Activated CD4-positive, alpha-beta memory T cell treated with anti-CD3 and anti-CD28 coated beads, Interleukin-2, amount 10 ng/mL, durations not matched to agents 7 days and 5 days (primary cell): ENCODE measurements around the gene BPIFB6. TPM values are rescaled to one million over a fixed set of nuclear protein-coding genes. Genes with fewer than 3 reads are reported as not detected.

Source experiments
- CTCF ChIA-PET: fragments of 350-600 bp; sonication (Branson Sonifier 250); formaldehyde crosslinking; loops from one replicate; lab custom pipeline; 2021; ENCODE audit warnings: antibody characterized with exemption, inconsistent platforms; lab: Charles Lee
- POLR2A ChIA-PET: fragments of 350-600 bp; sonication (Branson Sonifier 250); formaldehyde crosslinking; loops from one replicate; lab custom pipeline; 2021; ENCODE audit warnings: antibody characterized with exemption; lab: Charles Lee
- DNase-seq: peaks from one replicate; pipeline ENCODE4 v3.0.0-alpha.2; 2020
- H3K27ac Mint-ChIP-seq: one replicate; pipeline ENCODE4 v1.8.0; 2021; ENCODE audit warnings: mild to moderate bottlenecking, mixed read lengths
- H3K27me3 Mint-ChIP-seq: one replicate; pipeline ENCODE4 v1.8.0; 2021; ENCODE audit warnings: mixed read lengths
- H3K36me3 Mint-ChIP-seq: one replicate; pipeline ENCODE4 v1.8.0; 2021; ENCODE audit warnings: low read depth, mixed read lengths
- H3K4me1 Mint-ChIP-seq: one replicate; pipeline ENCODE4 v1.8.0; 2021; ENCODE audit warnings: mixed read lengths
- H3K4me3 Mint-ChIP-seq: one replicate; pipeline ENCODE4 v1.8.0; 2021; ENCODE audit warnings: mild to moderate bottlenecking, mixed read lengths
- H3K9me3 Mint-ChIP-seq: one replicate; pipeline ENCODE4 v1.8.0; 2021; ENCODE audit warnings: mixed read lengths
- total RNA-seq, 2 experiments: library from RNA; stranded (reverse); gene quantifications; one replicate each; pipeline ENCODE4 v1.2.3, GENCODE V29; 2021

Gene BPIFB6
- not detected for total RNA-seq

GRCh38 chr20:33031531-33031930 is at the start of gene BPIFB6:
TSS of gene BPIFB6 (plus strand) at chr20:33031648. CDS start at chr20:33031648, 0 bp downstream.
- Mint-ChIP-seq H3K27ac (no peak within 1 kb of the TSS), H3K9me3 (no peaks in the 10 kb centered on the region), H3K27me3 (no peaks in the 10 kb centered on the region), H3K4me1 (no peaks in the 10 kb centered on the region), H3K36me3 (no peaks in the 10 kb centered on the region), H3K4me3 (no peak within 1 kb of the TSS)
- no peak for DNase-seq
- CTCF ChIA-PET, result no interaction called here
- POLR2A ChIA-PET, result no interaction called here

- CTCF ChIA-PET, result no interaction called here
- peaks cover 2% of the 10 kb centered on the region for H3K36me3 Mint-ChIP-seq
- no peak for DNase-seq
- H3K27me3 Mint-ChIP-seq, result no peaks in the 10 kb centered on the region
- H3K4me3 Mint-ChIP-seq, result no peak overlapping the region
- POLR2A ChIA-PET, result no interaction called here
- no peaks in the 10 kb centered on the region for H3K4me1 Mint-ChIP-seq
- no peaks in the 10 kb centered on the region for H3K9me3 Mint-ChIP-seq
- H3K27ac Mint-ChIP-seq, result no peak overlapping the region
Observed at GRCh38 chr20:32982617-32983458, 48.6 kb upstream of the BPIFB6 start.

DNA sequence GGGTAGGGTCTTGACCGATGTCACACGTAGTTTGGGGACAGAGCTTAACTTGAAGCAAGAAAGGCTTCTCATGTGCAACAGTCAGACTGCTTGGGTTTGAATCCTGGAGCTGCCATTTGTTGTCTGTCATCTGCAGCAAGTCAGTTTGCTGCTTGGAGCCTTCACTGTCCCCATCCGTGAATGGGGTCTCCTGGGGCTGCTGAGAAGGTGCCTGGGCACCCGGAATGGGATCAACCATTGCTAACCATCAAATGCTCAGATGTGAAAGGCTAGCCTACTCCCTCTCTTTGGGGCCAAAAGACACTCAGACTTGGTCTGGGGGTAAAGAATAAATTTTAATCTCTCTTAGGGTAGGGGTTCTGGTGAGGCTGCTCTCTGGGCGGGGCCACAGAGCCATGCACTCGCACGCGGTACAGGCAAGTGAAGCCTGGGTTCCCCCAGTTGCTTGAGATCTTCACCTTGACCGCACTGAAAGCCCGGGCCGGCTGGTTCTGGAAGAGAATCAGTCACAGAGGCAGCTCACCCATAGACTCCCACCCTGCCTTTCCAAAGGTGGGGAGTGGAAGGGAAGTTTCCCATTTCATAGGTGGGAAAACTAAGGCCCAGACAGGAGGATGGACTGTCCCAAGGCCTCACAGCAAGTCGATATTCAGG is 47.9 kb upstream of the BPIFB6 start:
- CTCF ChIA-PET, result no interaction called here
- H3K9me3 Mint-ChIP-seq, result no peaks in the 10 kb centered on the region
- POLR2A ChIA-PET, result no interaction called here
- no peak overlapping the region for H3K4me3 Mint-ChIP-seq
- no peaks in the 10 kb centered on the region for H3K27me3 Mint-ChIP-seq
- no peaks in the 10 kb centered on the region for H3K4me1 Mint-ChIP-seq
- no peaks in the 10 kb centered on the region for H3K36me3 Mint-ChIP-seq
- no peak overlapping the region for H3K27ac Mint-ChIP-seq
- DNase-seq, result no peak

DNA sequence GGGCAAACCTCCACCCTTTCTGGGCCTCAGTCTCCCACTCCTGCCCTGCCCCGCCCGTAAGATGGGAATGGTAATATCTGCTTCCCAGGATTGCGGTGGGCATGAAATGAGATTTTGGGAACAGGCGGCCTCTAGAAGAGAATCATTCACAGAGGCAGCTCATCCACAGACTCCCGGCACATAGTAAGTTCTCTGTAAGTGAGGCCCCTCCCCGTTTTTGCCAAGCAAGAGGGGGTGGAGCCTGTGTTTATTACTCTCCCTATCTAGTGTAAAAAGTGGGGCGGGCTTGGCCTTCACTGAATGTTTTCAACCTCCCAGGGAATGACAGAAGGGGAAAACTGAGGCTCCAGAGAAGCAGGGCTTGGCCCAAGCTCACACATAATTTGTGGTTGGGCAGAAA is 47.3 kb upstream of the BPIFB6 start:
- H3K4me1 Mint-ChIP-seq, result no peaks in the 10 kb centered on the region
- H3K27ac Mint-ChIP-seq, result no peak overlapping the region
- DNase-seq, result no peak
- POLR2A ChIA-PET, result no interaction called here
- no peak overlapping the region for H3K4me3 Mint-ChIP-seq
- no peaks in the 10 kb centered on the region for H3K36me3 Mint-ChIP-seq
- CTCF ChIA-PET, result no interaction called here
- no peaks in the 10 kb centered on the region for H3K27me3 Mint-ChIP-seq
- no peaks in the 10 kb centered on the region for H3K9me3 Mint-ChIP-seq

GRCh38 chr20:32984631-32985354 is 46.7 kb upstream of the BPIFB6 start:
- no peaks in the 10 kb centered on the region for H3K9me3 Mint-ChIP-seq
- DNase-seq, result no peak
- no peak overlapping the region for H3K4me3 Mint-ChIP-seq
- POLR2A ChIA-PET, result no interaction called here
- no peaks in the 10 kb centered on the region for H3K27me3 Mint-ChIP-seq
- no peaks in the 10 kb centered on the region for H3K36me3 Mint-ChIP-seq
- H3K4me1 Mint-ChIP-seq, result no peaks in the 10 kb centered on the region
- H3K27ac Mint-ChIP-seq, result no peak overlapping the region
- CTCF ChIA-PET, result no interaction called here

DNA sequence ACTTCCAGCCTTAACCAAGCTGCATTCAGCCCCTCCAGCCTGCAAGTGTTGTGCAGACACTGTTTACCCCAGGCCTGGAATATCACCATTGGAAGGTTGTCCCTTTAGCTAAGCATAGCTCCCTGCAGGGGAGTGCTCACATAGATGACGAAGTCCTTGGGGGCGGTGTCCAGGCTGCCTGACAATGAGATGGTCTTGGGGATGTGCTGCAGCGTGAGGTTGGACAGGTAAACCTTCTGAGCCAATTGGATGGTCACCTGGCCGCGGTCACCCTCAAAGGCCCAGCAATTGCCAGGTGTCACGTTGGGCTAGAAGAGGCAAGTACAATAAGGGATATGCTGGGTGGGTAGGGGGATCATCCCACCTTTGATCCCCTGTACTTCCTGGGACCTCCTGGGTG is 45.9 kb upstream of the BPIFB6 start:
- no peaks in the 10 kb centered on the region for H3K4me1 Mint-ChIP-seq
- POLR2A ChIA-PET, result no interaction called here
- H3K4me3 Mint-ChIP-seq, result no peak overlapping the region
- H3K9me3 Mint-ChIP-seq, result no peaks in the 10 kb centered on the region
- no peaks in the 10 kb centered on the region for H3K36me3 Mint-ChIP-seq
- no peaks in the 10 kb centered on the region for H3K27me3 Mint-ChIP-seq
- no peak overlapping the region for H3K27ac Mint-ChIP-seq
- DNase-seq, result no peak
- CTCF ChIA-PET, result no interaction called here

DNA sequence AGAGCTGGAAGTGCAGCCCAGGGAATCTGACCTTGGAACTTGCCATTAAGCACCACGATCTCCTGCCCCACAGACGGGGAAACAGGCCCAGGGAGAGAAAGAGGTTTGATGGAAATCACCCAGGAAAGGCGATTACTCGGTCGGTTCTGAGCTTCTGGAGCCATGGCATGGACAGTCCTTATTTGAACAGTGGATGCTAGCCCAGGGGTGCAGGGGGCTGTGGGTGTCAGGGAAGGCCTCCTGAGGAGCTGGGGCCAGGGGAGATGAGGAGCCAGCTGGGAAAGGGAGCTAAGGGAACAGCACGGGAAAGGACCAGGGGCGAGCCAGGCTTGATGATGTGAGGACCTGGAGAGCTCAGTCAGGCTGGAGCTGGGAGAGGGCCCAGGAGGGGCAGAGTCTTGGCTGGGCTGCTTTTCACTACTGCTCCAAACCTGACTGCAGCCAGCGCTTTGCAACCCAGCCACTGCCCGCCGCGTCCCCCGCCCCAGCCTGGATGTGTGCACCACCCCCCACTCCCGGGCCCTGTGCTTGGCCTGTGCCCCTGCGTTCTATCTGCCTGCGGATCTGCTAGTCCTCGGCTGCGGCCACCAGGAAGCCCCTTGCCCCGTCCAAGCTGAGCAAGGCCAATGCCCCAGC is 45.0 kb upstream of the BPIFB6 start:
- Mint-ChIP-seq H3K4me3 (no peak overlapping the region), H3K27ac (no peak overlapping the region), H3K27me3 (no peaks in the 10 kb centered on the region), H3K9me3 (no peaks in the 10 kb centered on the region), H3K4me1 (no peaks in the 10 kb centered on the region), H3K36me3 (no peaks in the 10 kb centered on the region)
- no peak for DNase-seq
- ChIA-PET POLR2A (no interaction called here), CTCF (no interaction called here)

- DNase-seq, result no peak
- Mint-ChIP-seq H3K4me1 (no peaks in the 10 kb centered on the region), H3K27me3 (no peaks in the 10 kb centered on the region), H3K9me3 (no peaks in the 10 kb centered on the region), H3K36me3 (no peaks in the 10 kb centered on the region), H3K4me3 (no peak overlapping the region), H3K27ac (no peak overlapping the region)
- ChIA-PET CTCF (no interaction called here), POLR2A (no interaction called here)
Observed at GRCh38 chr20:32987044-32987825, 44.2 kb upstream of the BPIFB6 start.

DNA sequence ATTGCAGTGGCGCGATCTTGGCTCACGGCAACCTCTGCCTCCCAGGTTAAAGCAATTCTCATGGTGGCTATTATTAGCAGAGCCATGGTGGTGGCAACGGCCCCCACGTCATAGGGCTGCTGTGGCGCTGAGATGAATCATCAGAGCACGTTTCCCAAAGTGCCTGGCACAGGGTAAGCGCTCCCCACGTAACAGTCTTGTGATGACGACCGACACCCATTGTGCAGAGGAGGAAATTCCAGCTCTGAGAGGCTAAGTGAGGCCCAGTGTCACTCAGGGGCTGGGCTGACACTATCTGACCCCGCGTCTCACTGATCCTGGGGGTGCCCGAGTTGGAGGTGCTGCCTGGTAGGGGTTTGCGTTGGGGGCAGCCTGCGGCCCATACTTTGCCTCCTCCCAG is 43.4 kb upstream of the BPIFB6 start:
- Mint-ChIP-seq H3K27me3 (no peaks in the 10 kb centered on the region), H3K4me1 (no peaks in the 10 kb centered on the region), H3K4me3 (no peak overlapping the region), H3K9me3 (no peaks in the 10 kb centered on the region), H3K36me3 (no peaks in the 10 kb centered on the region), H3K27ac (no peak overlapping the region)
- no peak for DNase-seq
- POLR2A ChIA-PET, result no interaction called here
- CTCF ChIA-PET, result no interaction called here

DNA sequence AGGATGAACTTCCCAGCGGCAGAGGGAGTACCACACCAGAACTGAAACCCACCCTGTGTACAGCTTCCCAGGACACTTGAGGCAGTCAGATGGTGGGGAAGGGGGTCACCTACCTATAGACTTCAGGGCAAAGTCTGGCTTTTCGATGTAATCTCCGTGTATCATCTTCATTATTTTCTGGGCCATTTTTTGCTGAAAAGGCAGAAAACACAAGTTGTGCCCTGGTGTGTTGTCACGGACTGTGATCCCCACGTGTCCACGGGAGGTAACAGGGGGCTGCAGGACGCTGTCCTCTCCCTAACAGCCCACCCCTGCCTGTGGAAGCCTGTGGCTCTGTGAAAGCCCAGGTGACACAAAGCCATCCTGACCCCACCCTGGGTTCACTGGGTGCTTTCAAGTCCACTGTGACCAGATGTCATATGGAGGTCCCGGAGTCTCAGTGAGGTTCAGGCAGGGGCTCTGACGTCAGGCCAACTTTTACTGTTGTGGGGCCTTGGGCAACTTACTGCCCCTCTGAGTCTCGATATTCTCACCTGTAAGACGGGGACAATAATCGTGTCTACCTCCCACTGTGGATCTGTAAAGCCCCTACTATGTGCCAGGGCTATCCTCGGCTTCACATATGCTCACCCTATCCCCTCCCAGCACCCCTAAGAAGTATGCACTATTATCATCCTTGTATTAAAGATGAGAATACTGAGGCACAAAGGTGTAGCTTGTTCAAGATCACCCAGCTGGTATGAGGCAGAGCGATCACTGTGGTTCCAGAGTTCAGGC is 41.8 kb upstream of the BPIFB6 start:
- ChIA-PET CTCF (no interaction called here), POLR2A (no interaction called here)
- no peak overlapping the region for H3K27ac Mint-ChIP-seq

GRCh38 chr20:32990426-32990825 is 41.0 kb upstream of the BPIFB6 start:
- POLR2A ChIA-PET, result no interaction called here
- CTCF ChIA-PET, result interaction anchor here (1.1 kb wide), 1 partner anchor 14 kb away, joined by 3 read pairs; the partner anchor contains the start of gene SUN5
- H3K27me3 Mint-ChIP-seq, result no peaks in the 10 kb centered on the region

More for the DNA sequence above, 41.8 kb upstream of the BPIFB6 start:
- Mint-ChIP-seq H3K36me3 (no peaks in the 10 kb centered on the region), H3K4me3 (no peak overlapping the region), H3K9me3 (no peaks in the 10 kb centered on the region), H3K27me3 (no peaks in the 10 kb centered on the region), H3K4me1 (no peaks in the 10 kb centered on the region)
- DNase-seq, result no peak

GRCh38 chr20:32991383-32991782 is 40.1 kb upstream of the BPIFB6 start:
- H3K4me1 Mint-ChIP-seq, result no peaks in the 10 kb centered on the region
- POLR2A ChIA-PET, result no interaction called here
- DNase-seq, result no peak
- peaks cover 11% of the 10 kb centered on the region for H3K9me3 Mint-ChIP-seq
- no peak overlapping the region for H3K27ac Mint-ChIP-seq
- H3K36me3 Mint-ChIP-seq, result peaks cover 2% of the 10 kb centered on the region
- no peak overlapping the region for H3K4me3 Mint-ChIP-seq
- H3K27me3 Mint-ChIP-seq, result no peaks in the 10 kb centered on the region
- CTCF ChIA-PET, result interaction anchor here (1.0 kb wide), 1 partner anchor 13 kb away, joined by 4 read pairs; no protein-coding TSS in a partner anchor

More at GRCh38 chr20:32990426-32990825, 41.0 kb upstream of the BPIFB6 start:
- H3K36me3 Mint-ChIP-seq, result no peaks in the 10 kb centered on the region
- H3K4me3 Mint-ChIP-seq, result no peak overlapping the region
- H3K4me1 Mint-ChIP-seq, result no peaks in the 10 kb centered on the region
- H3K27ac Mint-ChIP-seq, result no peak overlapping the region
- H3K9me3 Mint-ChIP-seq, result peaks cover 6% of the 10 kb centered on the region
- DNase-seq, result no peak
